GM21737 (cell line): ENCODE measurements around the gene AGO4.

ENCODE experiments used
- ATAC-seq: cut with Tn5 transposase; IDR thresholded peaks from one replicate; pipeline ENCODE4 v1.9.1; 2021; ENCODE audit warnings: mild to moderate bottlenecking, moderate library complexity; ENCODE audit not compliant: unreplicated experiment

Gene AGO4

DNA sequence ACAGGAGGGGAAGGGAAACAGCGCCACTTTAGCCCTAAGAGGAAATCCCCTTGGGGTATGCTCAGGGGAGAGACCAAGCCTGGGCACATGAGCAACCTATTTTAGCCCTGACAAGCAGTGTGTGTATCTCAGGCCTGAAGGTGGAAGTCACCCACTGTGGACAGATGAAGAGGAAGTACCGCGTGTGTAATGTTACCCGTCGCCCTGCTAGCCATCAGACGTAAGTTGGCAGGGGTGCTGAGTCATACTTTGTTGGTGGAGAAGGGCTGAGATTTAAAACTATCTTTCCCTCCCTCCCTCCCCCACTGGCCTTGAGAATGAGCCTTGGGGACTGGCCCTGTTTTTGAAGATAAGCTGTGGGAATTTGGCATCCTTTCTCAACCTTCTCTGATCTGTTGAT is 86.4 kb downstream of the AGO4 start:
- ATAC-seq: peak; percentile 49

DNA sequence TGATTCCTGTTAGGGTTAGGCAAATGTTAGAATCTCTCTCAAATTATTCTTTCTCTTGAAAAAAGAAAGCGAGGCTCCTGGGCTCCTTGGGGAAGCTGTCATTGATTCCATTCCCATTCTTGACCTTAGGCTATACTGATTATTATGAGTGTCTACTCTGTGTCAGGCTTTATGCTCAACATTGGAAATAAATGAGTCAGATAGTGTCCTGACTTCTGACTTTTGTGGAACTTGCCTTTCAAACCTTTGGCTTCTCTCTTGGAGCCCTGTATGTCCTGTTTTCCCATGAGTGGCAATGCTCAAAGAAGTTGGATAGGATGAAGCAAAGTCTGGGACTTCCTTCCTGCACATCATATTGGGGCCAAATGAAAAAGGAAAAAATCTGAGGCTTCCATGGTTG is 86.8 kb downstream of the AGO4 start:
- ATAC-seq: no peak

DNA sequence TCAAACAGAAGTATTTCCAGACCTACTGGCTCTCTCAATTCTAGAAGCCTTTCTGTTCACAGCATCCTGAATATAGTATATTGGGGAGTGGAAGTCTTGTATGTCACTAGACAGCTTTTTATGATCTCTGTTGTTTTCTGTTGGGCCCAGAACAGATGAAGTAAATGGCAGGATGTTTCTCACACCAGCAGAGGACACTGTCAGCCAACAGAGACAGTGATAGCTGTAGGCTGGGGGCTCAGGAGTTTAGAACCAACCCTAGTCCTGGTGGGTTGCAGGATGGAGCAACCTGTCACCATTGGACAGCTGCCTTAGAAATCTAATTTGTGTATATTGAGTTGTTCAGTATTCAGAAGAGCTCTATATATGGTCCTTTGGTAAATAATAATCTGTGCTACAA is 92.1 kb downstream of the AGO4 start:
- no peak for ATAC-seq

DNA sequence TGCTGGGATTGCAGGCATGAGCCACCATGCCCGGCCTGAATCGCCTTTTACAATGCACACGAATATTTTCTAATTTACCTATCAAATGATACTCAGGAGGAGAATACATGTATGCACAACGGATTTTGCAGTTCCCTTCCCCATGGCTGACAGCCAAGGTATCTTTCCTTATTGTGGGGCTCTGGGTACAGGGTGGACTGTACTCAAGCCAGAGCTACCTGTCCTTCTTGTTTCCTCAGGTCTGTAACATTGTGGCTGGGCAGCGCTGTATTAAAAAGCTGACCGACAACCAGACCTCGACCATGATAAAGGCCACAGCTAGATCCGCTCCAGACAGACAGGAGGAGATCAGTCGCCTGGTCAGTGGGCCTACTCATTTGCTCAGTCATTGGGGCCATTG is 93.4 kb downstream of the AGO4 start:
- no peak for ATAC-seq

DNA sequence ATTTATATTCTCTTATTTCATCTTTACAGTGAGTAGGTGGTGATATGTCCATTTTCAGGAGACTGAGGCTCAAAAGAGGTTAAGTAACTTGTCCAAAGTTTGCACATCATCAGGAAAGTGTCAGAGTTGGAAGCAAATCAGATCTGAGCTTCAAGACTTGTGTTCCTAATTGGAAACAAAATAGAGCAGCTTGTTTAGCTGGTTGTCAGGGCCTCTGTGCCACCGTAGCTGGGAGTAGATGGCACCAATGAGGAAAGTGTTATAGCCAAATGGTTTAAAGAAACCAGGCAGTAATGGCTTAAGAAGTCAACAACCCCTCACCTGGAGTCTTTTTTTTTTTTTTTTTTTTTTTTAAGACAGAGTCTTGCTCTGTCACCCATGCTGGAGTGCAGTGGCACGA is 94.9 kb downstream of the AGO4 start:
- no peak for ATAC-seq
